Uterus (tissue), 2 donors: ENCODE results near the gene ZNF784.

Experiments used
- CTCF ChIP-seq, 4 experiments: fragments of 200-600 bp in 2 of 4; fragments of 450-650 bp in 2 of 4; sonication (generic) in 2 of 4; IDR thresholded peaks; one replicate each; pipeline ENCODE4 v1.5.1; 2016 to 2019; ENCODE audit warnings: antibody characterized with exemption in 4 of 4, mild to moderate bottlenecking in 2 of 4, moderate library complexity in 1 of 4
- POLR2A ChIP-seq, 2 donors: fragments of 450-650 bp; IDR thresholded peaks; one replicate each; pipeline ENCODE4 v1.6.1; 2016; ENCODE audit warnings: antibody characterized with exemption in 2 of 2, mild to moderate bottlenecking in 1 of 2, moderate library complexity in 1 of 2

- TF ChIP-seq CTCF (IDR thresholded peaks at IDR 0.05): no peak
- TF ChIP-seq POLR2A (IDR thresholded peaks at IDR 0.05): no peak
These were observed 45.3 kb upstream of the ZNF784 start for GRCh38 chr19:55669418-55670279.
